Coronary artery (tissue), 2 donors: ENCODE data around the gene FGF19.

Experiments used
- DNase-seq: peaks from one replicate; pipeline ENCODE4 v3.0.0-alpha.2; 2017; ENCODE audit warnings: low spot score
- H3K27ac ChIP-seq, 2 donors: fragments of 200-600 bp; sonication (generic); one replicate each; pipeline ENCODE4 v1.5.1; 2016 to 2019
- H3K4me3 ChIP-seq: fragments of 200-600 bp; sonication (generic); 2 replicates; pipeline ENCODE4 v1.5.1; 2016; ENCODE audit warnings: mild to moderate bottlenecking, moderate library complexity
- CTCF ChIP-seq: fragments of 200-600 bp; sonication (generic); IDR thresholded peaks from one replicate; pipeline ENCODE4 v1.5.1; 2019; ENCODE audit warnings: antibody characterized with exemption

Gene FGF19

DNA sequence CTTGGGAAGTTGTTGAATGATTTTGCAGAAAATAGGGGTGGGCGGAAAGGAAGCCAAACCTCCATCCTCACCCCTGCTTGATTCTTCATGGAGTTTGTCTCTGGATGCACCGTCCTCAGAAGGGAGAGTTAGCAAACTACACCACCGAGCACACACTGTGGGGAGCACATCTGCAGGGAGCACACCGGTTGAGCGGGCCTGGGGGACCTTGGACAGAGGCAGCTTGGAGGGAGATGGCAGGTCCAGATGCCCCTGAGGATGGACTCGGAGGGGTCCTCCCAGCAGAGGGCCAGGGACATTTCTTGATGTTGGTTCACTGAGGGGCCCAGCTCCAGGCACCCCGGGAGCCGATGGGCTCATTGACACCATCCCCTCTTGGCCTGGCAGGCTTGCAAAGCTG is 15.1 kb upstream of the FGF19 start:
- Histone ChIP-seq H3K4me3 (no peak overlapping the region), H3K27ac (no peak overlapping the region)
- TF ChIP-seq CTCF: no peak
- DNase-seq: no peak

GRCh38 chr11:69718147-69718546 is 14.3 kb upstream of the FGF19 start:
- DNase-seq: no peak
- no peak overlapping the region for H3K27ac ChIP-seq
- TF ChIP-seq CTCF: no peak
- H3K4me3 ChIP-seq: no peak overlapping the region

DNA sequence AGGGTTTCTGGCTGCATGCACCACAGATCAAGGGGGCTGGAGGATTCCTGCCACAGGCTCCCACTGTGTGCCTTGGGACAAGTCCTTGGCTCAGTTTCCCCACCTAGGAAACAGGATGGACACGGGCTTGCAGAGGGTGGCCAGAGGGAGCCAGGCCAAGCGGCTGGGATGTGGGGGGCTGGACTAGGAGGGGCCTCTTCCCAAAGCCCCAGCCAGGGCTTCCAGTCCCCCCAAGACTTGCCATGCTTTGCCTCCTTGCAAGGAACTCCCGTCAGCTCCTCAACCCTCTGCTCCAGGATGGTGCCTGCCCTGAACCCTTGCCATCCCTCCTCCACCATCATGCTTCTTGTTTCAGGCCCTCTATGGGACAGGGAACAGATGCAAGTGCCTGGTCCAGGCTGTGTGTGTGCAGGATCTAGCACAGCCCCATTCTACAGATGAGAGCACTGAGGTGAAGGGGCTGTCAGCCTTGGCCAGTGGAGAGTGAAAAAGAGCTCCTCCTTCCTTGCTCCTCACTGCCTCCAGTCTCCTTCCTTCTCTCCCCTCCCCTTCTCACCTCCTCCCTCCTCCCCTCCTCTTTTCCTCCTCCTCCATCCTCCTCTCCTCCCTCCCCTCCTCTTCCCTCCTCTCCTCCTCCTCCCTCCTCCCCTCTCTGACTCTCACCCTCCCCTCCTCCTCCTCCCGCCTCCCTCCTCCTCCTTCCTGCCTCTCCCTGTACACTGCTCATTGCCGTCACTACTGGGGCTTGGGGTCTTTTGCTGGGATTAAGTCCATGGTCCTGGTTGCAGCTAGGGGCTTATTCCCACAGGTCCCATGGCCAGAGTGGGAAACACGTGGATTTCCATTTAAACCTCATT is 13.3 kb upstream of the FGF19 start:
- TF ChIP-seq CTCF: no peak
- no peak overlapping the region for H3K4me3 ChIP-seq
- no peak for DNase-seq
- H3K27ac ChIP-seq: no peak overlapping the region

DNA sequence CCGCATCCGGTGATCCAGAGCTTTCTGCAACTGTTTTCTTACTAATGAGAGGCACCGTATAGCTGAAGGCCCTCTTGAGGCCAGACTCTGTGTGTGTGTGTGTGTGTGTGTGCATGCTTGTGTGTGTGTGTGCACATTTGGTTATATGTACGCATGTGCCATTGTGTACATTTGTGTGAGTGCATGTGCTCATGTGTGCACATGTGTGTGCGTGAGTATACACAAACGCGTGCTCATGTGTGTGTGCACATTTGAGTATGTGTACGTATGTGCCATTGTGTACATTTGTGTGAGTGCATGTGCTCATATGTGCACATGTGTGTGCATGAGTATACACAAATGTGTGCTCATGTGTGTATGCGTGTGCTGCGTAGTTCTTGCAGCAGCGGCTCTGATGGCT is 12.3 kb upstream of the FGF19 start:
- no peak overlapping the region for H3K4me3 ChIP-seq
- no peak overlapping the region for H3K27ac ChIP-seq
- no peak for DNase-seq
- TF ChIP-seq CTCF: no peak

- no peak overlapping the region for H3K4me3 ChIP-seq
- H3K27ac ChIP-seq: no peak overlapping the region
- DNase-seq: no peak
- no peak for TF ChIP-seq CTCF
These were observed 11.6 kb upstream of the FGF19 start for GRCh38 chr11:69715446-69715845.

- no peak for DNase-seq
- no peak for TF ChIP-seq CTCF
- no peak overlapping the region for H3K27ac ChIP-seq
- H3K4me3 ChIP-seq: no peak overlapping the region
These were observed 8.3 kb upstream of the FGF19 start for GRCh38 chr11:69711822-69712801.
